ENCODE results near the gene EVL.

DNA sequence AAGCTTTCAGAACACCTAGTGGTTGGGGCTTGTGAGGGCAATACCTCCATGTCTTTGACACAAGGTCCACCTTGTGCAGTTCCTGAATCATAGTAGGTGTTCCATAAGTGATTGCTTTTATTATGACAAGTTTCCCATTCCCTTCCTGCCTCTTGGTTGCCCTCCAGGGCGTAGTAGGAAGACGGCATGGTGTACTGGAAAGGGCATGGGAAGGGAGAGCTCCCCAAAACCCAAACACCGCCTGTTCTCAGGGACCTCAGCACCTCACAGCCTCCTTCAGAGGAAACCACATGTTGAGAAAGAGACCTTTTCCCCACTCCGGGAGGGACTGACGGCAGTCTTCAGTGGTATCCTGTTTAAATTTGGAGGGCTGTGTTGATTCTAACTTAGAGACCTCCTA, 21.1 kb downstream of the EVL start:
- TF ChIP-seq YY1 (IDR thresholded peaks at IDR 0.05; ENCODE audit: insufficient read depth, insufficient read length) (no peak), ZNF274 (IDR thresholded peaks at IDR 0.05; ENCODE audit: low read depth, low read length) (no peak), SUZ12 (IDR thresholded peaks at IDR 0.05; ENCODE audit: extremely low read depth, insufficient read depth, insufficient read length) (no peak)
